Activated T-cell treated with anti-CD3 and anti-CD28 coated beads for 48 hours (primary cell): Measurements from ENCODE around the gene MEGF8.

Source experiments
- DNase-seq: peaks from one replicate; pipeline ENCODE4 v3.0.0-alpha.2; 2020; ENCODE audit warnings: low read depth

MEGF8 gene

DNA sequence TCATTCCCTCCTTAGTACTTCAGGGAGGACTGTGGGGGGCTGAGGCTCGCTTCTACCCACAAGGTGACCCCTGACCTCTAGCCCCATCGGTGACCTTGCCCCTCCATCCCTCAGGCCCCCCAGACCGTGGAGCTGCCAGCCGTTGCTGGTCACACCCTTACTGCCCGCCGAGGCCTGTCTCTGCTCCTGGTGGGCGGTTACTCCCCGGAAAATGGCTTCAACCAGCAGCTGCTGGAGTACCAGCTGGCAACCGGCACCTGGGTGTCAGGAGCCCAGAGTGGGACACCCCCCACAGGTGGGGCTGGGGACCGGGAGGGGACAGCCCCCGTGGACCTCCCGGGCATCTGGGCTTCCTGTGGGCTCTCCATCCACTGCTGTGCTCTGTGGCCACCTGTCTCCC, 31.9 kb downstream of the MEGF8 start:
- no peak for DNase-seq

DNA sequence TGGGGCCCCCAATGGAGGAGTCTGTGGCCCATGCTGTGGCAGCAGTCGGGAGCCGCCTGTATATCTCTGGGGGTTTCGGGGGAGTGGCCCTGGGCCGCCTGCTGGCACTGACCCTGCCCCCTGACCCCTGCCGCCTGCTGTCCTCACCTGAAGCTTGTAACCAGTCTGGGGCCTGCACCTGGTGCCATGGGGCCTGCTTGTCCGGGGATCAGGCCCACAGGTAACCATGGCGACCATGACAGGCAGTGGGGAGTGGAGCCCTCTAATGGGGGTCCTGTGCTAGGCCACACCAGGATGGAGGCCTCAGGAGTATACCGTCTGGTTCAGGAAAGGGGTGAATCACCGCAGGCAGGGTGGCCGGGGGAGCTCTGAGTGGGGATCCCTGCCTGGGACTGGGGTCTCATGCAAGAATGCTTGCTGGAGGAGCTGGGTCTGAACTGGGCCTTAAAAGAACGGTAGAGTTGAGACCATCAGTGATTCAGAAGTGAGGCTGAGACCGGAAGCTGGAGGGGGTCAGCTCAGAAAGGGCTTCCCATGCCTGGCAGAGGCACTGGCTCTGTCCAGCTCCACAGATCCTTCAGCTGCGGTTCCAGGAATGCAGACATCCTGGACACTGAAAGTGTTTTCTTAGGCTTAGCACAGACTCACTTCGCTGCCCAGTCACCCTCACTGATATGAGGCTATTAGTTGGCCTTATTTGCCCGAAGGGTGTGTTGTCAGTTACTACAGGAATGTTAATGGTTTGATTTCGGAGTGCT, 35.5 kb downstream of the MEGF8 start:
- no peak for DNase-seq

GRCh38 chr19:42361545-42361910, 36.1 kb downstream of the MEGF8 start:
- no peak for DNase-seq

DNA sequence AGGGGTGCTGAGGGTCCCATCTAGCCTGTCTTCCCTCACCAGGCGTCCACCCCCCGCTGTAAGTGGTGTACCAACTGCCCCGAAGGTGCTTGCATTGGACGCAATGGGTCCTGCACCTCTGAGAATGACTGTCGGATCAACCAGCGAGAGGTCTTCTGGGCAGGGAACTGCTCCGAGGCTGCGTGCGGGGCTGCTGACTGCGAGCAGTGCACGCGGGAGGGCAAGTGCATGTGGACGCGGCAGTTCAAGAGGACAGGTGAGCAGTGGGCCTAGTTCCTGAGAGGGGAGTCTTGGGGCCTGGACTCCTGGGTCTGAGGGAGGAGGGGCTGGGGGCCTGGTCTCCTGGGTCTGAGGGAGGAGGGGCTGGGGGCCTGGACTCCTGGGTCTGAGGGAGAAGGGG, 36.9 kb downstream of the MEGF8 start:
- DNase-seq, result no peak

- no peak for DNase-seq
Observed at GRCh38 chr19:42362891-42363440, 37.5 kb downstream of the MEGF8 start.

DNA sequence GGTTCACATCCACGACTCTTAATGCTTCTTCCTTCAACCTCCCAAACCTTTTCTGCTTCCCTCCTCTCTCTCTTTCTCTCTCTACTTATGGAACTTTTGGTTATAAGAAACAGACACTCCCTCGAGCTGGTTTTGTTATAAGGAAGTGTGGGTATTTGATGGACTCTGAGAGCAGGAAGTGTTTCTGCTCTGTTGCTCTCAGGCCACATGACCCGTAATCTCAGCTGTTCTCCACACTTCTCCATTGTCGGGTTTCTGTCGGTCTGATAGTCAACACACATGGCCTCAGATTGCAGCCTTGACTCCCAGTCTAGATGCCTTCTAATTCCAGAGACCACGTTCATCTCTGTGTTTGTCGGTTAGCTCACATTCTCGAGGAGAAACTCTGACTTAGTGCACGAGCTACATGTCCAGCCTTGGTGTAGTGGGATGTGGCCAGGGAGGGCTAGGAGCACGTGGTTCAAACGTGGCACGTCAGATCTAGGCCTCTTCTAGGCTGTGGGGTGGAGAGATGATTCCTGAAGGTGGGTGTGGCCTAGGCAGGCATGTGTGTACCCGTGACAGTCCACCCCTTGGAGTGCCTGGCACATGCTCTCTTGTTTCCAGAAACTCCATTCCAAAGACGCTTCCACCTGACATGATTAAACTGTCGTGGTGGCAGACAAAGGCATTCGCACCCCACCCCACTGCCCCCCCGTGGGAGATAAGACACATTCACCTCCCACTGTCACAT, 38.3 kb downstream of the MEGF8 start:
- no peak for DNase-seq

DNA sequence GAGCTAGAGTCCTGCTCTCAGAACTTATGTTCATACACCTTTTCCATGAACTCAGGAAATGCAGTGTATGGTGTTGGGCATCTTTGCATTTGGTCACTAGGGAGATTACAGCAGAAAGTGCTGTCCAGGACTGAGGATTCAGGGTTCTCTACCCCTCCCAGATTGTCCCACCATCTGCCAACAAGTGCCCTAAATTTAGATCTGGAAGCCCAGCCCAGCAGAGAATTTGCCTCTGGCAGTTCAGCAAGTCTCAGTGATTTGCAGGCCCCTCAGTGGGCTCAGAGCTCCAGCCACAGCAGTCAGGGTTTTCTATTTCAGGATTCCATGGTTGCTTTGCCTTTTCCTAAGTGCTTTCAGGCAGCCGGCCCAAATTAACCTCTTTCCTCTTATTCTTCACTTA, 41.2 kb downstream of the MEGF8 start:
- DNase-seq, result no peak

- DNase-seq, result no peak
Observed at GRCh38 chr19:42367929-42368328, 42.5 kb downstream of the MEGF8 start.

DNA sequence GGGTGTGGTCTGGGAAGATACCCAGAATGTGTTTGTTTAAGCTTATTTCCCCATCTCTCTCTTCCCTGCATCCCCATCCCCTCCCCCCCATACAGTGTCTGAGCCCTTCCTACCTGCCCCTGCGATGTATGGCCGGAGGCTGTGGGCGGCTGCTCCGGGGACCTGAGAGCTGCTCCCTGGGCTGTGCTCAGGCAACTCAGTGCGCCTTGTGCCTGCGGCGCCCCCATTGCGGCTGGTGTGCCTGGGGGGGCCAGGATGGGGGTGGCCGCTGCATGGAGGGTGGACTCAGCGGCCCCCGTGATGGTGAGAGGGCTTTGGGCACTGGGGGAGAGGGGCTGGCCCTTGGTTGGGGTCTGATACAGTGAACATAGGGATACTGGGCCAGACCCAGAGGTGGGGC, 42.9 kb downstream of the MEGF8 start:
- DNase-seq, result no peak

- no peak for DNase-seq
Observed at GRCh38 chr19:42368765-42369164, 43.3 kb downstream of the MEGF8 start.

DNA sequence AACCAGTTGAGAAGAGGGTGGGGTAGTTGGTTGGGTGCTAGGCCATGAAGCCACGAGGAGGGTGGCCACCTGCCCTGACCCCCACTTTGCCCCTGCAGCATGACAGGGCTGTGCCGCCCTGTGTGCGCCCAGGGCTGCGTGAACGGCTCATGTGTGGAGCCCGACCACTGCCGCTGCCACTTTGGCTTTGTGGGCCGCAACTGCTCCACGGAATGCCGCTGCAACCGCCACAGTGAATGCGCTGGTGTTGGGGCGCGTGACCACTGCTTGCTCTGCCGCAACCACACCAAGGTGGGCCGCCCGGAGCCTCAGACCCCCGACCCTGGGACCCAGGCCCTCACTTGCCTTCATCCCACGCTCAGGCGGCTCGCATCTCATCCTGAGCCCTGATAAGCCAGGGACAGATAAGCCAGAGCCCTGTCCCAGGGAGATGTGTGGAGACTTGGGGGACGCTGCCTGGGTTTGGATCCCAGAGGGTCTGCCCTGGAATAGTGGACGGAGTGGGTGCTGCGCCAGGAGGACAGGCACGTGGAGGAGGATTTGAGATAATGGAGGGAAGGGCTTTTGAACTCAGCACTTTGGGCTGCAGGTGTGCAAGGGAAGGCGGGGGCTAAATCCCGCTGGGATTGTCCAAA, 44.1 kb downstream of the MEGF8 start:
- no peak for DNase-seq

- DNase-seq, result no peak
Observed at GRCh38 chr19:42370068-42370520, 44.7 kb downstream of the MEGF8 start.

DNA sequence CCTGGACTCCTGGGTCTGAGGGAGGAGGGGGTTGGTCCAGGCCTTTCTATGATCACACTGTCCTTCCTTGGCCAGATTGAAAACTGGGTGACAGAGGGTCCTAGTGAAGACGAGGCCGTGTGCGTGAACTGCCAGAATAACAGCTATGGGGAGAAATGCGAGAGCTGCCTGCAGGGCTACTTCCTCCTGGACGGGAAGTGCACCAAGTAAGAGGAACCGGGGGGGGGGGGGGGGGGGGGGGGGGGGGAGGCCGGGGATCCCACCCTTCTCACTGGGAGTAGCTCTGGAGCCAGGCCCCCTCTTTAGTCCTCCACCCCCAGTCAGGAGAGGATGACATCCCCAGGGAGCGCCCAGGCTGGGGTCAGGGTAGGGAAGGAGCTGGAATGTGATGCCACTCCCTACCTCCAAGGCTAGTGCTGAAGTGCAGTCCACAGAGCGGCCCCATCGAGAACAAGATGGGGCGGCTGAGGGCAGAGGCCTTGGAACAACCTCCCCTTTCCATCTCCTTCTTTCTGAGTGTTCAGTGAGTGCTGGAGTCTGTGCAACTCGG, 45.3 kb downstream of the MEGF8 start:
- no peak for DNase-seq

GRCh38 chr19:42374826-42375376, 49.5 kb downstream of the MEGF8 start:
- DNase-seq, result no peak

GRCh38 chr19:42375415-42376176, 50.2 kb downstream of the MEGF8 start:
- DNase-seq, result no peak

DNA sequence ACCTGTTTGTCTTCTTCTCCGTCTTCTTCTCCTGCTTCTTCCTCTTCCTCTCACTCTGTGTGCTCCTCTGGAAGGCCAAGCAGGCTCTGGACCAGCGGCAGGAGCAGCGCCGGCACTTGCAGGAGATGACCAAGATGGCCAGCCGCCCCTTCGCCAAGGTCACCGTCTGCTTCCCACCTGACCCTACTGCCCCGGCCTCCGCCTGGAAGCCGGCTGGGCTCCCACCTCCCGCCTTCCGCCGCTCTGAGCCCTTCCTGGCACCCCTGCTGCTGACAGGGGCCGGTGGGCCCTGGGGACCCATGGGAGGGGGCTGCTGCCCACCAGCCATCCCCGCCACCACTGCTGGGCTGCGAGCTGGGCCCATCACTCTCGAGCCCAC, 50.7 kb downstream of the MEGF8 start:
- DNase-seq, result no peak

- DNase-seq, result no peak
Observed at GRCh38 chr19:42378225-42379215, 53.1 kb downstream of the MEGF8 start.

- no peak for DNase-seq
Observed at GRCh38 chr19:42380155-42380554, 54.7 kb downstream of the MEGF8 start.

DNA sequence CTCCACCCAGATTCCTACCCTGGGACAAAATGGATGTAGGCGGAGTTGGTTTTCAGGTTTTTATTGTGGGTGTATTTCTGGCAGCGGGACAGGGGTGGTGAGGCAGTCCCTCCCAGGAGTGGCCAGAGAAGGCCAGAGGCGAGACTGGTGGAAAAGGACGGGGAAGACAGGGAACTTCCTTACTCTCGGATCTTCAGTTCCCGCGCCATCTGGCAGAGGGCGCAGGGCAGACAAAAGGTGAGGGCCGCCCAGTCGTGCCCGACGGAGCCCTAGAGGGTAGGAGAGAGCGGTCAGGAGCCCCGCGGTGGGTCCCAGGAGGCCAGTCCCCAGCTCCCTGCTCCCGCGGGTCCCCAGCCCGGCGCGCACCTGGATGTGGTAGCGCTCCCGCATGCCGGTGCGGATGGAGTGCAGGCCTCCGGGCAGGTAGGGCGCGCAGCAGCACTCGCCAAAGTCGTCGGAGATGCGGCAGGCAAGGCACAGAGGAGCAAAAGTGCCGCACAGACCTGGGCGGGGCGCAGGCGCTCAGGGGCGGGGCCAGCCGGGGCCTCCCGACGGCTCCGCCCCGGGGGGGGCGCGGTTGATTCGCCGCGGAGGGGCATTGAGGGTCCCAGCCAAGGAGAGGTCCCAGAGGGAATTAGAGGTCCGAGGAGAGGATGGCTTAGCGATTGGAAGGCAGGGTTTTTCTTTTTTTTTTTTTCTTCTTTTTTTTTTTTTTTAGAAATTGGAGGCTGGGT, 61.7 kb downstream of the MEGF8 start:
- DNase-seq, result peak; percentile 65
